ENCODE data around the gene PLLP.

GRCh38 chr16:57283214-57283958 lies 1.1 kb downstream of the PLLP start:
- TF ChIP-seq CTCF (IDR thresholded peaks at IDR 0.05): no peak
- no peak for TF ChIP-seq POLR2AphosphoS5 (IDR thresholded peaks at IDR 0.05; ENCODE audit: low read depth, low read length)
- no peak for TF ChIP-seq TCF7L2 (IDR thresholded peaks at IDR 0.05; ENCODE audit: low read depth, low read length)
- no peak for TF ChIP-seq SIN3A (IDR thresholded peaks at IDR 0.05; ENCODE audit: borderline replicate concordance, insufficient read depth, low read depth, low read length)
- TF ChIP-seq REST (IDR thresholded peaks at IDR 0.05; ENCODE audit: insufficient read depth in 1 of 2, low read depth in 2 of 2, low read length in 1 of 2): no peak
